DND-41 (cell line): ENCODE results near the gene P2RY13.

Source experiments
- ATAC-seq: fragments of 200-7000 bp; cut with Tn5 transposase; 3 replicates; pipeline ENCODE4 v1.9.1; 2021; ENCODE audit warnings: low read depth; ENCODE audit not compliant: insufficient read depth
- DNase-seq: peaks from one replicate; pipeline ENCODE4 v3.0.0-alpha.2; 2020
- H2AFZ ChIP-seq: 2 replicates; pipeline ENCODE4 v1.6.0; 2012; ENCODE audit warnings: low read depth, low read length
- H3K27ac ChIP-seq: 2 replicates; pipeline ENCODE4 v1.5.1; 2012; ENCODE audit warnings: low read length, inconsistent platforms
- H3K27me3 ChIP-seq: fragments of 200-600 bp; sonication (generic); 2 replicates; pipeline ENCODE4 v1.6.0; 2012; ENCODE audit warnings: low read length, mild to moderate bottlenecking, inconsistent platforms; ENCODE audit not compliant: insufficient read depth, poor library complexity
- H3K36me3 ChIP-seq: 2 replicates; pipeline ENCODE4 v1.5.1; 2012; ENCODE audit warnings: low read length, inconsistent platforms; ENCODE audit not compliant: insufficient read depth
- H3K4me1 ChIP-seq: 2 replicates; pipeline ENCODE4 v1.5.1; 2012; ENCODE audit warnings: mild to moderate bottlenecking, low read length; ENCODE audit not compliant: insufficient read depth
- H3K4me2 ChIP-seq: 2 replicates; pipeline ENCODE4 v1.6.0; 2012; ENCODE audit warnings: mild to moderate bottlenecking, moderate library complexity, low read length, inconsistent platforms; ENCODE audit not compliant: insufficient read depth
- H3K4me3 ChIP-seq, 2 experiments: fragments of 200-600 bp in 1 of 2; shearing (Covaris generic) in 1 of 2; 2 replicates each; pipeline ENCODE4 v1.5.1; 2012 to 2016; ENCODE audit warnings: inconsistent platforms in 2 of 2, low read length in 2 of 2, mild to moderate bottlenecking in 2 of 2, low read depth in 1 of 2, moderate library complexity in 1 of 2
- H3K79me2 ChIP-seq: 2 replicates; pipeline ENCODE4 v1.6.0; 2012; ENCODE audit warnings: low read length, inconsistent platforms; ENCODE audit not compliant: insufficient read depth
- H3K9ac ChIP-seq: 2 replicates; pipeline ENCODE4 v1.6.0; 2012; ENCODE audit warnings: low read depth, mild to moderate bottlenecking, inconsistent platforms, low read length, moderate library complexity
- H3K9me3 ChIP-seq: 2 replicates; pipeline ENCODE4 v1.5.1; 2012; ENCODE audit warnings: low read length, moderate library complexity, mild to moderate bottlenecking, inconsistent platforms; ENCODE audit not compliant: insufficient read depth, severe bottlenecking
- H4K20me1 ChIP-seq: 2 replicates; pipeline ENCODE4 v1.6.0; 2012; ENCODE audit warnings: low read length; ENCODE audit not compliant: insufficient read depth
- CTCF ChIP-seq: IDR thresholded peaks from 2 replicates; pipeline ENCODE4 v1.5.1; 2012; ENCODE audit warnings: borderline replicate concordance, low read length, moderate library complexity, mild to moderate bottlenecking; ENCODE audit not compliant: poor library complexity, severe bottlenecking; ENCODE audit errors: extremely low read depth
- EZH2 ChIP-seq: IDR thresholded peaks from 3 replicates; pipeline ENCODE4 v1.6.1; 2012; ENCODE audit warnings: borderline replicate concordance, low read depth, mild to moderate bottlenecking, moderate library complexity, low read length, inconsistent platforms; ENCODE audit not compliant: severe bottlenecking

The P2RY13 gene

GRCh38 chr3:151371526-151371925 is 42.2 kb upstream of the P2RY13 start:
- Histone ChIP-seq H4K20me1 (no peaks in the 10 kb centered on the region), H3K27me3 (no peaks in the 10 kb centered on the region), H3K27ac (no peak overlapping the region), H3K79me2 (no peaks in the 10 kb centered on the region), H3K9me3 (no peaks in the 10 kb centered on the region), H3K4me1 (no peaks in the 10 kb centered on the region), H3K9ac (no peak overlapping the region), H3K36me3 (no peaks in the 10 kb centered on the region), H2AFZ (no peak overlapping the region), H3K4me3 (no peak overlapping the region), H3K4me2 (no peak overlapping the region)
- TF ChIP-seq CTCF (no peak), EZH2 (no peak)
- no peak for DNase-seq
- ATAC-seq = no peak

GRCh38 chr3:151367448-151367847 is 38.1 kb upstream of the P2RY13 start:
- H3K4me3 ChIP-seq = no peak overlapping the region
- H4K20me1 ChIP-seq = no peaks in the 10 kb centered on the region
- no peaks in the 10 kb centered on the region for H3K36me3 ChIP-seq
- H2AFZ ChIP-seq = no peak overlapping the region
- DNase-seq = no peak
- TF ChIP-seq CTCF (no peak), EZH2 (no peak)
- H3K27me3 ChIP-seq = no peaks in the 10 kb centered on the region
- no peak for ATAC-seq
- H3K79me2 ChIP-seq = no peaks in the 10 kb centered on the region
- H3K27ac ChIP-seq = no peak overlapping the region
- no peaks in the 10 kb centered on the region for H3K9me3 ChIP-seq
- no peak overlapping the region for H3K4me2 ChIP-seq
- no peak overlapping the region for H3K9ac ChIP-seq
- H3K4me1 ChIP-seq = no peaks in the 10 kb centered on the region

GRCh38 chr3:151366993-151367392 is 37.6 kb upstream of the P2RY13 start:
- DNase-seq (no peak), ATAC-seq (no peak)
- Histone ChIP-seq H3K4me3 (no peak overlapping the region), H3K4me2 (no peak overlapping the region), H3K9ac (no peak overlapping the region), H3K9me3 (no peaks in the 10 kb centered on the region), H3K36me3 (no peaks in the 10 kb centered on the region), H3K4me1 (no peaks in the 10 kb centered on the region), H3K27ac (no peak overlapping the region), H4K20me1 (no peaks in the 10 kb centered on the region), H3K27me3 (no peaks in the 10 kb centered on the region), H3K79me2 (no peaks in the 10 kb centered on the region), H2AFZ (no peak overlapping the region)
- TF ChIP-seq CTCF = no peak

GRCh38 chr3:151362751-151363174 is 33.4 kb upstream of the P2RY13 start:
- no peak for ATAC-seq
- Histone ChIP-seq H3K27ac (no peak overlapping the region), H3K4me3 (no peak overlapping the region), H4K20me1 (no peaks in the 10 kb centered on the region), H3K9ac (no peak overlapping the region), H3K4me1 (peaks cover 1% of the 10 kb centered on the region; the same call in 1 of the 2 replicates), H3K4me2 (no peak overlapping the region), H3K36me3 (no peaks in the 10 kb centered on the region), H3K79me2 (no peaks in the 10 kb centered on the region), H3K27me3 (no peaks in the 10 kb centered on the region), H2AFZ (no peak overlapping the region), H3K9me3 (no peaks in the 10 kb centered on the region)
- TF ChIP-seq CTCF = no peak
- TF ChIP-seq EZH2 = no peak
- no peak for DNase-seq
